ENCODE data around the gene C3orf52.

Gene C3orf52

DNA sequence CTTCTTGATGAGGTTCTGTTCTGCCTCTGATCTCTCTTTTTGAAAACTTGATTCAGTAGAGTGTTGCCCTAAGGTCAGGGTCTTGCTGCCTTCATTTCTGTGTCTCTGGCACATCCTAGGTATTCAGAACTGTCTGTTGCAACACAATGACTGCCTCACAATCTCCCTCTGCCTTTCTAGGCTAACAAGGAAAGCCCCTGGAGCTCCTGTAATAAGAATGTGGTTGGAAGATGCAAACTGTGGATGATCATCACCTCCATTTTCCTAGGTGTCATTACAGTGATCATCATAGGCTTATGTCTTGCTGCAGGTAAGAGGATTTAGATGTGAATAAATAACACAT is 7.0 kb downstream of the C3orf52 start:
- TF ChIP-seq, protein P1, sequence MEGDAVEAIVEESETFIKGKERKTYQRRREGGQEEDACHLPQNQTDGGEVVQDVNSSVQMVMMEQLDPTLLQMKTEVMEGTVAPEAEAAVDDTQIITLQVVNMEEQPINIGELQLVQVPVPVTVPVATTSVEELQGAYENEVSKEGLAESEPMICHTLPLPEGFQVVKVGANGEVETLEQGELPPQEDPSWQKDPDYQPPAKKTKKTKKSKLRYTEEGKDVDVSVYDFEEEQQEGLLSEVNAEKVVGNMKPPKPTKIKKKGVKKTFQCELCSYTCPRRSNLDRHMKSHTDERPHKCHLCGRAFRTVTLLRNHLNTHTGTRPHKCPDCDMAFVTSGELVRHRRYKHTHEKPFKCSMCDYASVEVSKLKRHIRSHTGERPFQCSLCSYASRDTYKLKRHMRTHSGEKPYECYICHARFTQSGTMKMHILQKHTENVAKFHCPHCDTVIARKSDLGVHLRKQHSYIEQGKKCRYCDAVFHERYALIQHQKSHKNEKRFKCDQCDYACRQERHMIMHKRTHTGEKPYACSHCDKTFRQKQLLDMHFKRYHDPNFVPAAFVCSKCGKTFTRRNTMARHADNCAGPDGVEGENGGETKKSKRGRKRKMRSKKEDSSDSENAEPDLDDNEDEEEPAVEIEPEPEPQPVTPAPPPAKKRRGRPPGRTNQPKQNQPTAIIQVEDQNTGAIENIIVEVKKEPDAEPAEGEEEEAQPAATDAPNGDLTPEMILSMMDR (conservative IDR thresholded peaks at IDR 0.05; ENCODE audit: low read depth, low read length): no peak
- DNase-seq (ENCODE audit: low read depth): peak; percentile 59
- H3K4me3 ChIP-seq (ENCODE audit: low read depth, low read length): no peak overlapping the region

- TF ChIP-seq, protein P1 (conservative IDR thresholded peaks at IDR 0.05; ENCODE audit: low read depth, low read length): no peak
- no peak for DNase-seq (ENCODE audit: low read depth)
- no peak overlapping the region for H3K4me3 ChIP-seq (ENCODE audit: low read depth, low read length)
These were observed 9.5 kb downstream of the C3orf52 start for GRCh38 chr3:112095731-112096130.

- no peak for DNase-seq (ENCODE audit: low read depth)
- TF ChIP-seq, protein P1 (conservative IDR thresholded peaks at IDR 0.05; ENCODE audit: low read depth, low read length): no peak
- H3K4me3 ChIP-seq (ENCODE audit: low read depth, low read length): no peak overlapping the region
These were observed 10.0 kb downstream of the C3orf52 start for GRCh38 chr3:112096176-112096575.

- DNase-seq (ENCODE audit: low read depth): peak; percentile 99
- peak overlapping the region; percentile 24 for H3K4me3 ChIP-seq (ENCODE audit: low read depth, low read length)
- TF ChIP-seq, protein P1 (conservative IDR thresholded peaks at IDR 0.05; ENCODE audit: low read depth, low read length): no peak
These were observed 11.2 kb downstream of the C3orf52 start for GRCh38 chr3:112097378-112097777.

- TF ChIP-seq, protein P1 (conservative IDR thresholded peaks at IDR 0.05; ENCODE audit: low read depth, low read length): no peak
- peak; percentile 64 for DNase-seq (ENCODE audit: low read depth)
- H3K4me3 ChIP-seq (ENCODE audit: low read depth, low read length): no peak overlapping the region
These were observed 15.7 kb downstream of the C3orf52 start for GRCh38 chr3:112101916-112102315.

DNA sequence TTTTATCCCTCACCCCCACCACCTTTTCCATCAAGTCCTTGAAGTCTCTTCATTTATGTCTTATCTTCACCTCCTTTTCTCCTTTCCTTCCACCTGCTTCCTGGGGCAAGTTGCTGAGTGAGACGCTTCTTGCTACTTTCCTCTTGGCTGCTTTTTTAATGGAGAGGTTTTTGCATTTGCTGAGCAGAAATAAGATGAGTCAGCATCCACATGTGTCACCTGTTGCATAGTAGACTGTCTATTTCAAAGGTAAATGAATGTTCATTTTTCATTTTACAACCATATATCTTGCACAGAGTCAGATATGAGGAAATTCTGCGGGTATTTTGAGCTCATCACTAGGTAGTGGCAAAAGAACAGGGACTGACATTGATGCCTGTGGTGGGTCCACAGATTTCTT is 18.6 kb downstream of the C3orf52 start:
- DNase-seq (ENCODE audit: low read depth): no peak
- H3K4me3 ChIP-seq (ENCODE audit: low read depth, low read length): no peak overlapping the region
- TF ChIP-seq, protein P1 (conservative IDR thresholded peaks at IDR 0.05; ENCODE audit: low read depth, low read length): no peak

GRCh38 chr3:112109322-112109721 is 23.1 kb downstream of the C3orf52 start:
- H3K4me3 ChIP-seq (ENCODE audit: low read depth, low read length): no peak overlapping the region
- peak; percentile 37 for DNase-seq (ENCODE audit: low read depth)
- TF ChIP-seq, protein P1 (conservative IDR thresholded peaks at IDR 0.05; ENCODE audit: low read depth, low read length): no peak

Measured in choroid plexus epithelial cell (primary cell).